ENCODE data around the gene SLC27A5.
A peak's percentile ranks its signal among the peaks of the same experiment; 100 is the strongest.

- TF ChIP-seq POLR2AphosphoS5 (IDR thresholded peaks at IDR 0.05; ENCODE audit: low read depth, low read length) (peak; percentile 18), RFX5 (IDR thresholded peaks at IDR 0.05; ENCODE audit: low read length) (no peak), TAF1 (IDR thresholded peaks at IDR 0.05; ENCODE audit: borderline replicate concordance, low read depth, low read length) (no peak), MAX (IDR thresholded peaks at IDR 0.05; ENCODE audit: low read depth) (no peak), EP300 (IDR thresholded peaks at IDR 0.05; ENCODE audit: borderline replicate concordance in 1 of 2, low read depth in 1 of 2, low read length in 1 of 2) (no peak), MXI1 (IDR thresholded peaks at IDR 0.05; ENCODE audit: low read depth, low read length) (no peak)
- TF ChIP-seq, protein P1, sequence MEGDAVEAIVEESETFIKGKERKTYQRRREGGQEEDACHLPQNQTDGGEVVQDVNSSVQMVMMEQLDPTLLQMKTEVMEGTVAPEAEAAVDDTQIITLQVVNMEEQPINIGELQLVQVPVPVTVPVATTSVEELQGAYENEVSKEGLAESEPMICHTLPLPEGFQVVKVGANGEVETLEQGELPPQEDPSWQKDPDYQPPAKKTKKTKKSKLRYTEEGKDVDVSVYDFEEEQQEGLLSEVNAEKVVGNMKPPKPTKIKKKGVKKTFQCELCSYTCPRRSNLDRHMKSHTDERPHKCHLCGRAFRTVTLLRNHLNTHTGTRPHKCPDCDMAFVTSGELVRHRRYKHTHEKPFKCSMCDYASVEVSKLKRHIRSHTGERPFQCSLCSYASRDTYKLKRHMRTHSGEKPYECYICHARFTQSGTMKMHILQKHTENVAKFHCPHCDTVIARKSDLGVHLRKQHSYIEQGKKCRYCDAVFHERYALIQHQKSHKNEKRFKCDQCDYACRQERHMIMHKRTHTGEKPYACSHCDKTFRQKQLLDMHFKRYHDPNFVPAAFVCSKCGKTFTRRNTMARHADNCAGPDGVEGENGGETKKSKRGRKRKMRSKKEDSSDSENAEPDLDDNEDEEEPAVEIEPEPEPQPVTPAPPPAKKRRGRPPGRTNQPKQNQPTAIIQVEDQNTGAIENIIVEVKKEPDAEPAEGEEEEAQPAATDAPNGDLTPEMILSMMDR (IDR thresholded peaks at IDR 0.05) = no peak
- TF ChIP-seq, protein P2, sequence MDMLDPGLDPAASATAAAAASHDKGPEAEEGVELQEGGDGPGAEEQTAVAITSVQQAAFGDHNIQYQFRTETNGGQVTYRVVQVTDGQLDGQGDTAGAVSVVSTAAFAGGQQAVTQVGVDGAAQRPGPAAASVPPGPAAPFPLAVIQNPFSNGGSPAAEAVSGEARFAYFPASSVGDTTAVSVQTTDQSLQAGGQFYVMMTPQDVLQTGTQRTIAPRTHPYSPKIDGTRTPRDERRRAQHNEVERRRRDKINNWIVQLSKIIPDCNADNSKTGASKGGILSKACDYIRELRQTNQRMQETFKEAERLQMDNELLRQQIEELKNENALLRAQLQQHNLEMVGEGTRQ (IDR thresholded peaks at IDR 0.05; ENCODE audit: borderline replicate concordance, low read depth, low read length) = no peak
Observed at GRCh38 chr19:58551577-58552471, 40.0 kb upstream of the SLC27A5 start.

All from SK-N-SH (cell line).